Stimulated activated naive CD8-positive, alpha-beta T cell treated with anti-CD3 and anti-CD28 coated beads, Interleukin-15, amount 100 ng/mL, for 72 hours (primary cell): ENCODE measurements around the gene ARHGAP42.
A peak's percentile ranks its signal among the peaks of the same experiment; 100 is the strongest.
"Not testable (repeated sequence)": the region's sequence is repeated elsewhere in the genome, so short reads cannot be mapped to it uniquely, and the experiment has no call there.

ENCODE experiments used
- ATAC-seq: fragments of 150-1000 bp; cut with Tn5 transposase; 2 replicates; pipeline ENCODE4 v1.10.0; 2021; ENCODE audit warnings: mild to moderate bottlenecking, moderate library complexity
- DNase-seq, 2 donors: peaks; one replicate each; pipeline ENCODE4 v3.0.0; 2021 to 2022
- H3K27ac Mint-ChIP-seq, 2 donors: one replicate each; pipeline ENCODE4 v1.8.0; 2022; ENCODE audit warnings: mild to moderate bottlenecking in 2 of 2, mixed read lengths in 2 of 2, moderate library complexity in 2 of 2
- H3K27me3 Mint-ChIP-seq: one replicate; pipeline ENCODE4 v1.8.0; 2022; ENCODE audit warnings: mixed read lengths
- H3K4me1 Mint-ChIP-seq: one replicate; pipeline ENCODE4 v1.8.0; 2022; ENCODE audit warnings: mild to moderate bottlenecking, mixed read lengths
- H3K4me3 Mint-ChIP-seq, 2 donors: one replicate each; pipeline ENCODE4 v1.8.0; 2022; ENCODE audit warnings: mild to moderate bottlenecking in 2 of 2, mixed read lengths in 2 of 2, moderate library complexity in 1 of 2
- H3K9me3 Mint-ChIP-seq, 2 donors: one replicate each; pipeline ENCODE4 v1.8.0; 2022; ENCODE audit warnings: mixed read lengths in 2 of 2

The ARHGAP42 gene, protein sequence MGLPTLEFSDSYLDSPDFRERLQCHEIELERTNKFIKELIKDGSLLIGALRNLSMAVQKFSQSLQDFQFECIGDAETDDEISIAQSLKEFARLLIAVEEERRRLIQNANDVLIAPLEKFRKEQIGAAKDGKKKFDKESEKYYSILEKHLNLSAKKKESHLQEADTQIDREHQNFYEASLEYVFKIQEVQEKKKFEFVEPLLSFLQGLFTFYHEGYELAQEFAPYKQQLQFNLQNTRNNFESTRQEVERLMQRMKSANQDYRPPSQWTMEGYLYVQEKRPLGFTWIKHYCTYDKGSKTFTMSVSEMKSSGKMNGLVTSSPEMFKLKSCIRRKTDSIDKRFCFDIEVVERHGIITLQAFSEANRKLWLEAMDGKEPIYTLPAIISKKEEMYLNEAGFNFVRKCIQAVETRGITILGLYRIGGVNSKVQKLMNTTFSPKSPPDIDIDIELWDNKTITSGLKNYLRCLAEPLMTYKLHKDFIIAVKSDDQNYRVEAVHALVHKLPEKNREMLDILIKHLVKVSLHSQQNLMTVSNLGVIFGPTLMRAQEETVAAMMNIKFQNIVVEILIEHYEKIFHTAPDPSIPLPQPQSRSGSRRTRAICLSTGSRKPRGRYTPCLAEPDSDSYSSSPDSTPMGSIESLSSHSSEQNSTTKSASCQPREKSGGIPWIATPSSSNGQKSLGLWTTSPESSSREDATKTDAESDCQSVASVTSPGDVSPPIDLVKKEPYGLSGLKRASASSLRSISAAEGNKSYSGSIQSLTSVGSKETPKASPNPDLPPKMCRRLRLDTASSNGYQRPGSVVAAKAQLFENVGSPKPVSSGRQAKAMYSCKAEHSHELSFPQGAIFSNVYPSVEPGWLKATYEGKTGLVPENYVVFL

DNA sequence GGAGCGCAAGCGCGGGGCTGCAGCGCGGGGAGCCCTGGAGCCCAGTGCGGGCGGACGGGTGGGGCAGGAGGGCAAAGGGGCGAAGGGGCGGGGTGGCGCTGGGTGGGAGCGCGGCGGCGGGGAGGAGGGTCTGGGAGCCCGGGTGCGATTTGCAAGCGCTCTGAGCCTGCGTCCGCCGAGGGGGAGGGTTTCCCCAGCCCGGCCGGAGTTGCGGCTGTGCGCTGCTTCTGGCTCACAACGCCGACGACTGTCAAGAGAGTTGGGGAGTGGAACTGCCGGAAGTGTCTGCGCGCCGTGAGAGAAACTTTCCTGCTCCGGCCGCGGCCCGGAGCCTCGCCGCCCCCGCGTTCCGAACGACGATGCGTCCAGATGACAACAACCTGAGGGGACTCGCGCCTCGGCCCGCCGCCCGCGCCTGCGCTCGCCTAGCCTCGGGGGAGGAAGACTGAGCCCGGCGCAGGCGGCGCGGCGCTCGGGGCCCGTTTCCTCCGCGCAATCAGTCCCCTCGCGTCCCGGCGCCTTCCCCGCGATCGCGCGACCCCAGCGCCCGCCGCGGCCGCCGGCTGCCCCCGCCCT, at the start of gene ARHGAP42:
Gene ARHGAP42 (plus strand): TSS at position 235 of the 576 bp plus-strand sequence. CDS start 391 bp downstream, outside the sequence.
- peaks cover 24% of the 10 kb centered on the region for H3K4me1 Mint-ChIP-seq
- peak; percentile 42 to 65 for DNase-seq
- peak within 1 kb of the TSS in 1 of 2 donors; percentile 93 for H3K27ac Mint-ChIP-seq
- H3K4me3 Mint-ChIP-seq: peak within 1 kb of the TSS; percentile 89 to 94
- H3K27me3 Mint-ChIP-seq: peaks cover 35% of the 10 kb centered on the region
- peak; percentile 81 for ATAC-seq
- no peaks in the 10 kb centered on the region for H3K9me3 Mint-ChIP-seq

DNA sequence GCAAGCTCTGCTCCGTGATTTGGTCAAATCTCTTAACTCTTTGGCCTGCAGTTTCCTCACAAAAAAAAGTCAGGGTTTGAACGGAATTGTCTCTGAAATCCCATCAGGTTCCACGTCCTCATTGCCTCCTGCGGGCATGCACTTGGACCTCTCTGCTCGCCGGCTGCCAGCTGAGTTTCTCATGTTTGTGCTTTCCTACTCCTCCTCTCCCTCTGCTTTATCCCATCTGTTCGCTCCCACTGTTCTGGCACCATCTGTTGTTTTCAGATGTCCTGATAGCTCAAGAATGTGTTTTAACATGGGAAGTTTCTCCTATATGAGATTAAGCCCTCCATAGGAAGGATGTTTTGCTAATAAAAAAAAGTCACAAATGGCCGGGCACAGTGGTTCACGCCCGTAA, 49.4 kb upstream of the ARHGAP42 start:
- Mint-ChIP-seq H3K27ac (no peak overlapping the region), H3K4me3 (no peak overlapping the region), H3K27me3 (no peaks in the 10 kb centered on the region), H3K4me1 (no peaks in the 10 kb centered on the region), H3K9me3 (peaks cover 5 to 29% of the 10 kb centered on the region in 2 donors)
- ATAC-seq (no peak), DNase-seq (no peak)

DNA sequence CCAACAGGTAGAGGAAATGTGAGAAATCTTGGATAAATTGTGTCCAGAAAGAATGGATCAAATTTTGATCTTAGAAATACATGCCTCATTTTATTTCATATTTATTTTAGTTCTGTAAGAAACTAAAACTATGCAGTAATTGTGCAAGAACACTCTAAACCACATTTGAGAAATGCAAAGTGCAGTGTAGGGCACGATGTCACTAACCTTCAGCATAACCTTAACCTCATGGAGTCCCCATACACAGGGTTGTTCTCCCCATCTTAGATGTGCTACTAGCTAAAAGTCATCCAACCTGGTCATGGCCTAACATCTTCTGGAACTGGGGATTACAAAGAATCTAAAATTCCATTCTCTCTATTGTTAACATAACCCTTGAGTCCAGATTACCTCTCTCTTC, 48.4 kb upstream of the ARHGAP42 start:
- Mint-ChIP-seq H3K27ac (no peak overlapping the region), H3K4me3 (no peak overlapping the region), H3K9me3 (peaks cover 5 to 29% of the 10 kb centered on the region in 2 donors), H3K4me1 (no peaks in the 10 kb centered on the region), H3K27me3 (no peaks in the 10 kb centered on the region)
- no peak for DNase-seq
- no peak for ATAC-seq

DNA sequence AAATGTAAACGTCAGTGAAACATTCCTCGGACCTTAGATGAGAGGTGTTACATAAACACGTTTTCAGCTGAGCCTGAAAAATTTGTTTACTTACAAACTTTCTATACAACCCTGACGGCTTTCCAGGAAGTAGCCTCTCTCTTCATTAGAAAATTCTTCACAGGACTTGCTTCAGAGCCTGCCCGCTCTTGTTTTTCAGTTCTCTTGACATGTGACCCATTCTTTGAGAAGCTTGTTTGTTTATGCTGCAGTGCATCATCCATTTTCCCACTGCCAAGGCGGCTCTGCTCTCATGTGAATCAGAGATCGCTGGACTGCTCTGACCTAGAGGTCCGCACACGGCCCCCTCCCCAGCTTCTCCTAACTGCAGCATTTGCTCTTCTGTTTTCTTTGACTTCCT, 47.9 kb upstream of the ARHGAP42 start:
- no peak overlapping the region for H3K27ac Mint-ChIP-seq
- ATAC-seq (no peak), DNase-seq (no peak)
- H3K27me3 Mint-ChIP-seq: peaks cover under 1% of the 10 kb centered on the region
- H3K9me3 Mint-ChIP-seq: peaks cover 5 to 30% of the 10 kb centered on the region in 2 donors
- H3K4me3 Mint-ChIP-seq: no peak overlapping the region
- H3K4me1 Mint-ChIP-seq: no peaks in the 10 kb centered on the region

DNA sequence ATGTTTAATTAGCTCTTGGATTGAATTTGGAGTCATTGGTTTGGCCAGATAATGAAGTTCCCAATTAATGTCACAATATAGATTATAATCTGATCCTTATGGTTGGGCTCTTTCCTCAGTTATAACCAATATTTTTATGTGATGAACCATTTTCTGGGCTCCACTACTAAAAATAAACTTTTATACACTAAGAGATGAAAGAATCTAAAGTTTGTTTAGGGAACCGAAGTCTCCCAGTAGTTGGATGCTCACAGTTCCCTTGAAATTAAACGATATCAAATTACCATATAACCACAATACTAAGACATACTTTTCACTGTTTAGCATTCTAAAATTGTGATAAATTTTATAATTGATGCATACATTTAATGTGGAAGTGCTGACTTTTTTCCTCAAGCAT, 47.0 kb upstream of the ARHGAP42 start:
- no peak for ATAC-seq
- H3K4me3 Mint-ChIP-seq: no peak overlapping the region
- peaks cover 8% of the 10 kb centered on the region for H3K27me3 Mint-ChIP-seq
- DNase-seq: no peak
- peaks cover 5 to 34% of the 10 kb centered on the region in 2 donors for H3K9me3 Mint-ChIP-seq
- no peaks in the 10 kb centered on the region for H3K4me1 Mint-ChIP-seq
- H3K27ac Mint-ChIP-seq: no peak overlapping the region

DNA sequence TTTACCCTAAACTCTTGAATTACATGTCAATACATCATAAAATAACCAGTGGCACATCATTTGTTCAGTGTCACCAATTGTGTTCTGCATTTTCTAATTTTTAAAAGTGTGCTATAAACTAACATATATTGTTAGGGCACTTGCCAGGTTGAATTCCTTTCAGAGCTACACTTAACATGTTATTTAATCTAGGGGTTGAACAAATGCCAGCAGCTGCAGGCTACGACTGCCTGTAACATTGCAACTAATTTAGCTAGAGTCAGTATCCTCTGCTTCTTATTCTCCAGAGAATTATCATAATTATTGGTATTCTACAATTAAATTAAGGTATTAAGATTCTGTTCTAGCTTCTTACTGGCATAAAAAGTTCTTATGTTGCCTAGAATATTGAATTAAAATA, 46.4 kb upstream of the ARHGAP42 start:
- no peak overlapping the region for H3K4me3 Mint-ChIP-seq
- ATAC-seq: no peak
- peaks cover 8% of the 10 kb centered on the region for H3K27me3 Mint-ChIP-seq
- no peak overlapping the region for H3K27ac Mint-ChIP-seq
- peaks cover 4 to 32% of the 10 kb centered on the region in 2 donors for H3K9me3 Mint-ChIP-seq
- no peaks in the 10 kb centered on the region for H3K4me1 Mint-ChIP-seq
- DNase-seq: no peak

DNA sequence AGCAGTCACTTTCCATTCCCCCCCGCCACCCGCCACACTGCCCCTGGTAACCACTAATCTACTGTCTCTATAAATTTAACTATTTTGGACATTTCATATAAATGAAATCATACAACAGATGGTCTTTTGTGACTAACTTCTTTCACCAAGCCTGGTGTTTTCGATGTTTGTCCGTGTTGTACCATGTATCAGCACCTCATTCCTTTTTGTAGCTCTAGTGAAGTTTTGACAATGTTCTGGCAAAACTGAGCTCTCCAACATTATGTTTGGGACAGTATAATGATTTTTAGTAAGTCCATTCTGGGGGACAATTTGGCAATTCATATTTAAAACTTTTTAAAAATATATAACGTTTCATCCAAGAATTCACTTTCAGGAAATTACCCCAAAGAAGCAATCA, 45.6 kb upstream of the ARHGAP42 start:
- no peak overlapping the region for H3K27ac Mint-ChIP-seq
- H3K9me3 Mint-ChIP-seq: peaks cover 0 to 32% of the 10 kb centered on the region in 2 donors
- peaks cover 8% of the 10 kb centered on the region for H3K27me3 Mint-ChIP-seq
- H3K4me3 Mint-ChIP-seq: no peak overlapping the region
- DNase-seq (no peak), ATAC-seq (no peak)
- no peaks in the 10 kb centered on the region for H3K4me1 Mint-ChIP-seq

DNA sequence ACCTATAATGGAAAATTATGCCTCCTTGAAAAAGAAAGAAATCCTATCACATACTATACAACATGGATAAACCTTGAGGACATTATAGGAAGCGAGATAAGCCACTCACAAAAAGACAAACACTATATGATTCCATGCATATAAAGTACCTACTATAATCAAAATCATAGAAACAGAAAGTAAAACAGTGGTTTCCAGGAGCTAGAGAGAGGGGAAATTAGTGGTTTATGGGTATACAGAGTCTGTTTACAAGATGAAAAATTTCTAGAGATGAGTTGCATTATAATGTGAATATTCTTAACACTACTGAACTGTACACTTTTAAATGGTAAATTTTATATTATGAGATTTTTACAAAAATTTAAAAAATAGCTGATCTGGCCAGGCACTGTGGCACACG, 40.5 kb upstream of the ARHGAP42 start:
- Mint-ChIP-seq H3K9me3 (peaks cover 0 to 15% of the 10 kb centered on the region in 2 donors), H3K4me1 (no peaks in the 10 kb centered on the region), H3K27me3 (peaks cover 8% of the 10 kb centered on the region), H3K4me3 (no peak overlapping the region), H3K27ac (no peak overlapping the region)
- DNase-seq (no peak), ATAC-seq (no peak)

DNA sequence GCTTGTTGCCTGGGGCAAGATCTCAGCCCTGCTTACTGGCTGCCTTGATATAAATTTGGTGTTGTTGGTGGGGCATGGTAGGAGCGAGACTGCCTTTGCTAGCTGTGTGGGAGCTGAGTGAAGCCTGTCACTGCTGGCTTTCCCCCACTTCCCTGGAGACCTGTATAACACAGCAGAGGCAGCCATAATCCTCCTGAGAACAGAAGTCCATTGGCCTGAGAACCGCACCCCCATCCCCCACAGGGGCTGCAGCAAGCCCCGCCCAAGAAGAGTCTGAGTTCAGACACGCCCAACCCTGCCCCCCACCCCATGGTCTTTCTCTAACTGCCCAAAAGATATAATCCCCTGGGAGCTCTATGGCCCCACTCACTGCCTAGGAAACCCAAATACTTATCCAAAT, 39.2 kb upstream of the ARHGAP42 start:
- Mint-ChIP-seq H3K27ac (peak overlapping the region in 1 of 2 donors; percentile 54), H3K9me3 (peaks cover 6 to 24% of the 10 kb centered on the region in 2 donors), H3K4me1 (no peaks in the 10 kb centered on the region)

DNA sequence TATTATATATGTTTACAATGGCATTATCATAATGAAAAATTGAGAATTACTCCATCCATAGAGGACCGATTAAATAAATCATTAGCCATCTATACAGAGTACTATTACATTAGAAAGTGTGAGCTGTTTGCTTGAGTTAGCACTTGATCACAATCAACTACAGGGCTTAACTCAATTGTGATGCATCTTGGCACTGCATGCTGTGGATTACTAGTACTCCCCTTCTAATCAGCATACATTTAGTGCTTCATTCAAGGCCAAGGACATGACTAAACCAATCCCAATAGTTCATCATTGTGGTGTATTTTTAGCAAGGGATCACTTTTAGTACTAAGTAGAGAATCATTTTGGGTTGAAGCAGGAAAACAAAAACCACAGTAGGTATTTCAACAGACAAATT, 23.5 kb upstream of the ARHGAP42 start:
- peaks cover 0 to 9% of the 10 kb centered on the region in 2 donors for H3K9me3 Mint-ChIP-seq
- DNase-seq: no peak
- no peaks in the 10 kb centered on the region for H3K4me1 Mint-ChIP-seq
- no peak overlapping the region for H3K27ac Mint-ChIP-seq
- no peaks in the 10 kb centered on the region for H3K27me3 Mint-ChIP-seq
- no peak for ATAC-seq
- H3K4me3 Mint-ChIP-seq: no peak overlapping the region

More for the DNA sequence above, 39.2 kb upstream of the ARHGAP42 start:
- Mint-ChIP-seq H3K27me3 (peaks cover 8% of the 10 kb centered on the region), H3K4me3 (no peak overlapping the region)
- ATAC-seq (no peak), DNase-seq (no peak)

DNA sequence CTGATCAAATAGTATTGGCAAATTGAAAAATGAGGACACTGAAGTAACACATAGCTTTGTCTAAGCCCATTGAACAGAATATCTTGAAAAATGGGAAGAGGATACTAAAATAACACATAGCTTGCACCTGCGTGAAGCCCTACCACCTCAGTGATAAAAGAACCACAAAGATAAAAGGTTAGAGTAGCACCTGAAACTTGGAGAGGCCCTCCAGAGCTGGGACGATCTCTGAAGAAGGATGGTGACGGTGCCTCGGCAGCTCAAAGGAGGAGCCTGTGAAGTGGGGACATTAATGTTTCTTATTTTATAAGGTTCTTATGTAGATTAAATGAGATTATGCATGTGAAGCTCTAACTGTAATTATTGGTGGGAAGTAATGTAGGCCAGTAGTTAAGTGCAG, 23.1 kb upstream of the ARHGAP42 start:
- DNase-seq (no peak), ATAC-seq (no peak)
- Mint-ChIP-seq H3K27me3 (no peaks in the 10 kb centered on the region), H3K9me3 (peaks cover 0 to 7% of the 10 kb centered on the region in 2 donors), H3K4me3 (no peak overlapping the region), H3K27ac (no peak overlapping the region), H3K4me1 (no peaks in the 10 kb centered on the region)

DNA sequence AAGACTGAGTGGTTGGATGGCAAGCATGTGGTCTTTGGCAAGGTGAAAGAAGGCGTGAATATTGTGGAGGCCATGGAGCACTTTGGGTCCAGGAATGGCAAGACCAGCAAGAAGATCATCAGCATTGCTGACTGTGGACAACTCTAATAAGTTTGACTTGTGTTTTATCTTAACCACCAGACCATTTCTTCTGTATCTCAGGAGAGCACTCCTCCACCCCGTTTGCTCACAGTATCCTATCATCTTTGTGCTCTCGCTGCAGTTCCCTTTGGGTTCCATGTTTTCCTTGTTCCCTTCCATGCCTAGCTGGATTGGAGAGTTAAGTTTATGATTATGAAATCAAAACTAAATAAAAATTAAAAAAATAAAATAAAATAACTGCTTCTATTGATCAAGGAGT, 20.3 kb upstream of the ARHGAP42 start:
- not testable (repeated sequence) for H3K4me3 Mint-ChIP-seq, DNase-seq, H3K9me3 Mint-ChIP-seq, H3K27me3 Mint-ChIP-seq, H3K4me1 Mint-ChIP-seq, ATAC-seq, H3K27ac Mint-ChIP-seq

DNA sequence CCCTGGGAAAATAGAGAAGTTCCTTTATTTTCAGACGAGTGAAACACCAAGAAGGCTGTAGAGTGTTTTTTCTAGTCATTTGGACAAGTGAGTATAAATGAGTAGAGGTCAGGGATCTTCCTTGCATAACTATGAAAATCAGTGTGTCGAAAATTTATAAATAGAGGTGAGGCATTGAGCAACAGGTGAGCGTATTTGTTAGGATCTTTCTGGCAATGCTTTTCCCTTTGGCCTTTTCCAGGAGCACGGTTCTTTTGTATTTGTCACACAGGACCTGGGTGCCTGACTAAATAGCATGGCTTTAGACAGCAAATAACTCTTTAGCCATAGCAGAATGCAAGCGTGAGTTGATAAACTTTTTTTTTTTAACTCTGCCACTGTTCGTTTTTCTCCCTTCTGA, 19.6 kb upstream of the ARHGAP42 start:
- no peaks in the 10 kb centered on the region for H3K4me1 Mint-ChIP-seq
- H3K27ac Mint-ChIP-seq: no peak overlapping the region
- no peak for ATAC-seq
- no peak overlapping the region for H3K4me3 Mint-ChIP-seq
- peaks cover 0 to 3% of the 10 kb centered on the region in 2 donors for H3K9me3 Mint-ChIP-seq
- no peaks in the 10 kb centered on the region for H3K27me3 Mint-ChIP-seq
- DNase-seq: no peak

DNA sequence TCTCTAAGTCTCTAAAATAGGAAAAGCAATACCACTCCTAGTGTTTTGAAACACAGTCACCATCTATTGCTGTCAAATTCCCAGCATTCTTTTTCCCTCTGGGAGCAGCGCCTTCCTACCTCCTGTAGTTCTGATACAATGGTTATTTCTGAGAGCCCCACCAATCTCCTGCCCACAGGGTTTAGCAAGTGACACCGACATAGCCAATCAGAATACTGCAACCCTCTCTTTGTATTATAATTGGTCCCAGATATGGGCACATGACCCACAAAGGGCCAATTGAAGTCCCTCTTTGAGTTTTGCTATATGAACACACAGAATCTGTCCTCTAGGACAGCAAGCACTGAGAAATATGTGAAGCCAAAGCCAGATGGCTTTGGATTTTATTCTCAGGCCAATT, 16.9 kb upstream of the ARHGAP42 start:
- Mint-ChIP-seq H3K27ac (no peak overlapping the region), H3K4me1 (no peaks in the 10 kb centered on the region), H3K9me3 (peaks cover 0 to 3% of the 10 kb centered on the region in 2 donors), H3K4me3 (no peak overlapping the region), H3K27me3 (no peaks in the 10 kb centered on the region)
- DNase-seq (no peak), ATAC-seq (no peak)

DNA sequence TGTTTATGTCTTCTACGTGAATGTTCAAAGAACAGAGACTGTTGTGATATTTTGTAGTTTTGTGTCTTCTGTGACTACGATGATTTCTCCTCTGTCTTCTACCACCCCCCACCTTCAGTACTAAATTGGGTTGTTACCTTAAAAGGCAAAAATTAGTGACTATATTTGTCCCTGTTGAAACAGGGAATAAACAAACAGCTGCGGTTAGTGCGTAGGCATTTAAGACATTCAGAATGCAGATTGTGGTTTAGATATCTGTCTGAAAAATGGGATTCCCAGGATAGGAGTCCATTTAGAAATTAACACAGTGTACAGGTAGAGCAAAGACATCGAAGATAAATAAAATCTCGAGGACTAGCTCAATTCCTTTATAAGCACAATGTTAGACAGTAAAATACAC, 15.6 kb upstream of the ARHGAP42 start:
- ATAC-seq: no peak
- peaks cover 0 to 3% of the 10 kb centered on the region in 2 donors for H3K9me3 Mint-ChIP-seq

More for the DNA sequence above, 15.6 kb upstream of the ARHGAP42 start:
- DNase-seq: no peak
- H3K27me3 Mint-ChIP-seq: no peaks in the 10 kb centered on the region
- H3K27ac Mint-ChIP-seq: no peak overlapping the region
- H3K4me3 Mint-ChIP-seq: no peak overlapping the region
- H3K4me1 Mint-ChIP-seq: no peaks in the 10 kb centered on the region
